ENCODE results near the gene RANBP10. TPM values are rescaled to one million over a fixed set of nuclear protein-coding genes. Genes with fewer than 3 reads are reported as not detected.

Gene RANBP10
- total and polyA plus RNA-seq, 2 of the 8 experiments (the other 6 are each of a cell fraction or from before 2014, with no cell fraction given) = 14.2 to 16.8 TPM

DNA sequence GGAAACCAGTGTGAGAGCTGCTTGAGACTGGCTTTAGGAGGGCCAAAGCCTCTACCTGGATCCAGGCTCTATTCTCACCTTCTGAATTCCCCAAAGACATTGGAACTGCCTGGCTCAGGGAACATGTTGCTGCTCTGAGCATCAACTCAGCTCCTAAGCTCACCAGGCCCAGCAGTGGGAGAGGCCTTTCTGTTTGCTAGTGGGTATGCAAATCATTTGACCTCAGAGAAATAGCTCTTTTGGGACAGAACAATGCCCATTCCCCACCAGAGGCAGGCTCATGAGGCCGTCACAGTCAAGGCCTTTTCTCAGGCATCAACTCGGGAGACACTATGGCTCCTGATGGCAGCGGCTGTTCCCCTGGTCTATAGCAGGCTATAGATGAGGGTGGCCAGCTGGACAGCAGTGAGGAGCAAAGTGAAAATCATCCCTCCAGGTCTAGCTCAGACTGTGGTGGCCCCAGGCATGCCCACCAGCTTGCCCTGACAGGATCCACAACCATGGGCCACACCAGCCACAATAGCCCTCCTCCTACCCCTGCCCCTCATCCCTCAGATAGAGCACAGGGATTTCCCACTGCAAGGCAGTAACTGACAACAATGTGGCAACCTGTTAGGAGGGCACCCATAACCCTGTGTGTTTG lies 56.8 kb downstream of the RANBP10 start:
- WGBS, 2 experiments (ENCODE audit: extremely low coverage in 1 of 2, insufficient coverage in 1 of 2, insufficient read length in 1 of 2, insufficient replicate concordance in 2 of 2, low coverage in 1 of 2, low lambda C conversion rate in 2 of 2, missing lambda C conversion rate in 1 of 2) = 87% methylated on average over 3 of the region's 3 CpGs; no CpG with 5 or more reads in 1 of the 2 experiments
- Histone ChIP-seq H3K27ac (ENCODE audit: low read depth, low read length) (no peak overlapping the region), H3K18ac (ENCODE audit: extremely low read depth, low read length) (no peak overlapping the region), H4K91ac (replicated peaks; ENCODE audit: insufficient read length, low read length) (no peak overlapping the region), H3K56ac (replicated peaks; ENCODE audit: insufficient read length, low read depth, low read length) (no peak overlapping the region), H3K23ac (ENCODE audit: insufficient read length) (no peak overlapping the region), H2BK15ac (ENCODE audit: low read length) (no peak overlapping the region), H3K9ac (replicated peaks in 1 of 4; ENCODE audit: extremely low read depth in 1 of 4, low read depth in 3 of 4, low read length in 3 of 4) (no peak overlapping the region; a peak in 1 of 7 replicates), H3K9me3 (ENCODE audit: insufficient read depth in 2 of 2, low read depth in 1 of 2, low read length in 1 of 2) (no peaks in the 10 kb centered on the region), H3K79me1 (ENCODE audit: low read depth, low read length) (no peaks in the 10 kb centered on the region; the same call in 1 of the 2 replicates), H2AK5ac (ENCODE audit: low read depth, low read length) (peak overlapping the region; percentile 15; the same call in 1 of the 2 replicates), H3K4me3 (ENCODE audit: extremely low read depth in 1 of 4, insufficient read depth in 2 of 4, low read depth in 3 of 4, low read length in 4 of 4) (no peak overlapping the region), H2AFZ (ENCODE audit: low read length) (no peak overlapping the region), H3K14ac (ENCODE audit: insufficient read length) (no peak overlapping the region), H4K8ac (ENCODE audit: extremely low read depth, insufficient read depth, low read length) (no peak overlapping the region), H3K23me2 (ENCODE audit: low read depth, low read length) (no peaks in the 10 kb centered on the region), H2BK5ac (ENCODE audit: low read depth, low read length) (0 out of 2 replicates have a peak overlapping the region, but pooled peaks have one; percentile 56), H3K4me2 (ENCODE audit: insufficient read depth in 1 of 2, low read depth in 2 of 2, low read length in 2 of 2) (no peak overlapping the region), H3K4ac (replicated peaks; ENCODE audit: insufficient read length, low read depth, low read length) (no peak overlapping the region), H3K79me2 (ENCODE audit: control insufficient read depth in 1 of 2, insufficient read depth in 2 of 2, low read length in 2 of 2) (no peaks in the 10 kb centered on the region), H2BK120ac (replicated peaks; ENCODE audit: low read depth, low read length) (no peak overlapping the region), H2BK12ac (ENCODE audit: low read depth, low read length) (no peak overlapping the region), H3K36me3 (ENCODE audit: control insufficient read depth in 2 of 4, insufficient read depth in 4 of 4, low read length in 3 of 4) (no peaks in the 10 kb centered on the region), H3K4me1 (replicated peaks in 1 of 4; ENCODE audit: control insufficient read depth in 3 of 4, insufficient read depth in 4 of 4, low read length in 3 of 4) (no peaks in the 10 kb centered on the region), H4K20me1 (replicated peaks in 1 of 2; ENCODE audit: control insufficient read depth in 1 of 2, insufficient read depth in 2 of 2, low read length in 2 of 2) (peaks cover 0 to 5% of the 10 kb centered on the region in 2 experiments), H3K27me3 (replicated peaks in 1 of 4; ENCODE audit: control insufficient read depth in 3 of 4, extremely low read depth in 1 of 4, insufficient read depth in 3 of 4, low read length in 3 of 4) (no peaks in the 10 kb centered on the region), H2BK20ac (ENCODE audit: low read length) (no peak overlapping the region), H4K5ac (ENCODE audit: insufficient read length, low read depth, low read length) (no peak overlapping the region)
- ChIA-PET POLR2A (ENCODE audit: partially characterized antibody) (interaction anchor here (1.1 to 1.8 kb wide), 2 partner anchors 30 to 199 kb away, joined by 3 to 5 read pairs; partner anchors contain the start of gene GFOD2), CTCF (ENCODE audit: partially characterized antibody) (interaction anchor here (1.1 to 1.8 kb wide), 2 partner anchors 19 to 86 kb away, joined by 3 to 4 read pairs; no protein-coding TSS in a partner anchor)
- DNase-seq (ENCODE audit: low read depth in 1 of 2, low spot score in 2 of 2) = no peak
- TF ChIP-seq SAP30 (IDR thresholded peaks at IDR 0.05; ENCODE audit: insufficient read depth, insufficient replicate concordance, low read length) (no peak), GTF2F1 (IDR thresholded peaks at IDR 0.05; ENCODE audit: borderline replicate concordance, low read depth, low read length) (no peak), SP4 (IDR thresholded peaks at IDR 0.05; ENCODE audit: low read length) (no peak), BCL11A (IDR thresholded peaks at IDR 0.05; ENCODE audit: low read depth in 2 of 2, low read length in 2 of 2) (no peak)
- FAIRE-seq = no peak
